Measurements from ENCODE around the gene TBC1D3B.
"Not testable (repeated sequence)": the region's sequence is repeated elsewhere in the genome, so short reads cannot be mapped to it uniquely, and the experiment has no call there.

TBC1D3B gene

DNA sequence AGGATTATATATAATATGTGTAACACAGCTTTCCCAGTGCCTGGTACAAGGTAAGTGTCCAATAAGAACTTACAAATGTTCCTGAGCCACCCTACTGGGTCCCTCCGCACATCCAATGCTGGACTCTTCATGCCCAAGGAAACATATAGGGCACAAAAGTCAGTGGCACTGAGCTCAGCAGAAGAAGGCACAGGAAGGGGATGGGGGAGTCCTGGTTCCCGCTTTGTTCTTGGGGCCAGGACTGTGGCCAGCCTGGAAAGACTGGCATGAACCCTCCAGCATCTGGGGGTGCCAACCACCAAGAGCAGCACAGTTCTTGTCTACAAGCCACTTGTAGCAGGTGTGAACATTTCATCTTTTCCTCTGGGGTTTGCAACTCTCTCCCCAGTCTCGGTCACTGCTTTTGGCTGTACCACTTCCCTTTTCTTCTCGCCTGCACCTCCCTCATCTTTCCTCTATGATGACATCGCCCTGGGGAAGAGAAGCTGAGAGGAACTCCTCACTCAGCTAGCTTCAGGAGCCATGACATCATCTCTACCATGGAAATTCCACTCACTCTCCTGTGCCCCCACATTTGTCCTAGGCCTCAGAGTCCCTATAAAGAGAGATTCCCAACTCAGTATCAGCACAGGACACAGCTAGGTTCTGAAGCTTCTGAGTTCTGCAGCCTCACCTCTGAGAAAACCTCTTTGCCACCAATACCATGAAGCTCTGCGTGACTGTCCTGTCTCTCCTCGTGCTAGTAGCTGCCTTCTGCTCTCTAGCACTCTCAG is 34.2 kb upstream of the TBC1D3B start, which contains the start of gene CCL4L2:
CCL4L2 (plus strand) TSS at position 625 of the 773 bp plus-strand sequence.
- FAIRE-seq; DNase-seq (ENCODE audit: insufficient read length, low spot score): not testable (repeated sequence)
- TF ChIP-seq SPI1 (IDR thresholded peaks at IDR 0.05; ENCODE audit: low read depth, low read length): peak; percentile 87

DNA sequence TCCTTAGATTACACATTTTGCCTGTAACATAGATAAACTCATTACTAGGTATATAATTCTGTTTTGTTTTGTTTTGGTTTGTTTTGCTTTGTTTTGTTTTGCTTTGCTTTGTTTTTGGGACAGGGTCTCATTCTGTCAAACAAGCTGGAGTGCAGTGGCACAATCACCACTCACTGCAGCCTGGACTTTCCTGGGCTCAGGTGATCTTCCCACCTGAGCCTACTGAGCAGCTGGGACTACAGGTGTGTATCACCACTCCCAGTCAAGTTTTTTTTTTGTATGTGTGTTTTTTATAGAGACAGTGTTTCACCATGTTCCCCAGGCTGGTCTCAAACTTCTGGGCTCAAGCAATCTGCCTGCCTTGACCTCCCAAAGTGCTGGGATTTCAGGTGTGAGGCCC is 33.1 kb upstream of the TBC1D3B start:
- DNase-seq (ENCODE audit: insufficient read length, low spot score): no peak
- TF ChIP-seq POLR2A (IDR thresholded peaks at IDR 0.05; ENCODE audit: low read depth, low read length) (no peak), SPI1 (IDR thresholded peaks at IDR 0.05; ENCODE audit: low read depth, low read length) (no peak), POLR2AphosphoS5 (IDR thresholded peaks at IDR 0.05; ENCODE audit: low read depth, low read length) (no peak), POU2F2 (IDR thresholded peaks at IDR 0.05; ENCODE audit: low read depth, low read length) (no peak), TAF1 (IDR thresholded peaks at IDR 0.05; ENCODE audit: low read depth, low read length) (no peak), PAX5 (IDR thresholded peaks at IDR 0.05; ENCODE audit: insufficient read depth, low read length, severe bottlenecking) (no peak)
- FAIRE-seq: no peak

DNA sequence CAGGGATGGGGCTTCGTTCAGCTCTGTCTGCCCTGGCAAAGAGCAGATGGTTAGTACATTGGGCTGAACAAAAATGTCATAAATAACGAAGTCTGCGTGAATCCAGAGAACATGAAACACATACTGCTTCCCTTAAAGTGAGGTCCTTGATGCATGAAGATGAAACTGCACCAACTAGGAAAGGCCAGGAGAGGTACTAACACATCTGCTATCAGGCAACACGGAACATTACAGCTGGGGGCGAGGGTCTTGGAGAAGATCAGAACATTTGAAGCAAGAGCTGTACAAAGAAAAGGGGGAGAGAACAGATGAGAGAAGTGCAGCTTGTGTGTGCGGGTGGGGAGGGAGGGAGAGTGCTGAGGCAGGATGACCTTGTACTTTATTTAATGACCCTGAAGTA is 30.9 kb upstream of the TBC1D3B start:
- FAIRE-seq; DNase-seq (ENCODE audit: insufficient read length, low spot score): not testable (repeated sequence)

DNA sequence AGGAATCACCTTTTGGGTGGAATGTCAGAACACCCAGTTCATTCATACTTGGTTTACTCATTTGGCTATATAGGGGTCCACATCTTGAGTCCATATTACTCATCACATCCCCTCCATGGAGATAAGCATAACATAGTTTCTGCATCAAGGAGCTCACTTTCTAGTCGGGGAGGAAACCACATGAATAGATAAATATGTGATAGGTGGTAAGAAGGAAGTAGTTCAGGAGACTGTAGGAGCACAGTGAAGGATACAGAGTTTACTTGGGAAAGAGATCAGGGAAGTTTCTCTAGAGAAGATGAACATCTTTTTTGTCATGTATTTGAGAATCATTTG is 30.0 kb upstream of the TBC1D3B start:
- DNase-seq (ENCODE audit: insufficient read length, low spot score); FAIRE-seq: not testable (repeated sequence)

DNA sequence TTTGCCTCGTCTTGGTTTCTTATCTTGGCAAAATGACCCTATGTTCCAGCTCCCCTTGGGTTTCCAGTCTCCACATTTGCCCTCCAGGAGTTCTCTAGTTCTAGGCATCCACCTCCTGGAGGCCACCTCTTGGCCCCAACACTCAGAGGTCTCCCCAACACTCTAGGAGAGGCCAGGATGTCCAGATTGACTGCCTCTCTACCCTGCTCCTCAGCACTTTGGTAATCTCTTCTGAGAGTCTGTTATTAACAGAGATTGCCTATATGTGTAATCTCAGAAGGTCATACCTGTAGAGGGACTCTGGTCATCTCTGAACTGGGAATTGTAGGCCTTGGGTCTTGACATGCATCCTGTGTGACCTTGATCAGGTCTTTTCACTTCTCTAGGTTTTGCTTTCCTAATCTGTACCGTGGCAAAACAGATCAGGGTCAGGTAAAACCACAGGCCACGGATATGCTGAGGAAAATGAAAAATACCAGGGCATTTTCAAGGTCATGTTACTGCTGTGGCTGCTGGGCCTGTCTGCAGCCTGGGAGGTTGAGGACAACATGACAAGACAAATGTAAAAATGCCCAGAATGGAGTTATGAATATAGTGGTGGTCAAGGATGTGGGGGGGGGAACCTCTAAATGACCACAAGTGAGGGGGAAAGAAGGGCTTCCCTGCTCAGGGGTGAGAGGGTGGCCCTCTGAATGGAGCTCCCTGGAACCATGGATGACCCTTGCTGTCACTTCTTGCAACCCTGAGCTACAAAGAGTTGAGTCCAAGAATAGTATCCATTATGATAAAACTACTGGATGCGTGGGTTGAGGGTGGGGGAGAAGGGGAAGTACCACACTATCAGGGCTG is 29.4 kb upstream of the TBC1D3B start:
- DNase-seq (ENCODE audit: insufficient read length, low spot score) (no peak), FAIRE-seq (no peak)
- TF ChIP-seq SPI1 (IDR thresholded peaks at IDR 0.05; ENCODE audit: low read depth, low read length) (no peak), TAF1 (IDR thresholded peaks at IDR 0.05; ENCODE audit: low read depth, low read length) (no peak)

DNA sequence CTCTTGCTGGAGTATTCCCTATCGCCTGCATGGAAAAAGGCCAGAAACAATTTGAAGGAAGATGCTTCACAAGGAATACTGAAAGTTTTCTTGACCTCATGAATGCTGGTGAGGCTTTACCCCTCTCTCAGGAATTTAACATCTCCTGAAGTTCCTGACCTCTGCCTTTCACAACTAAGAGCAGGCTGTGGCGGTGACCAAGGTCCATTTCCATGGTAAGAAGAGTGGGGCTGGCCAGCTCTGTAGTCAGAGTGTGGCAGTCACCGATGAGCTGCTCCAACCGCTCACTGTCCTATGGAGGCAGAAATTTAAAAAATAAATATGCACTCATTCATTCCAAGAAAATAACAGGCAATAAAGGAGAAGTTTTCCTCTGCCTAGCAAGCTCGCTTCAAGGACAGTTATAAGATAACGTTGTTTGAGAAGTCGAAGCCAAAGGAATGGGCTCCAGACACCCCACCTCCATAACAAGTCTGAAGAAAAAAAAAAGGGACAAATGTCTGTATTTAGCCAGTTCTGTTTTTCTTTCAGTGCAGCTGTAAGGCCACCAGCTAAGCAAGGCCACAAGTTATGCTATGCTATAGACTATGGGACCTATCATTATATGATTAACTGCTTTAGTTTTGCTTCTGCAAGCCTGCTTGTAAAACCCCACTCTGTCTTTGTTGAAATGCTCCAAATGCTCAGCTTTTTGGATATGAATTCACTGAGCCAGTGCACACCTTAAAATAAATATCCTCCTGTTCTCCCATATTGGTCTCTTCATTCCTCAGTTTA is 28.5 kb upstream of the TBC1D3B start:
- TF ChIP-seq PAX5 (IDR thresholded peaks at IDR 0.05; ENCODE audit: insufficient read depth, low read length, severe bottlenecking) (no peak), POLR2AphosphoS5 (IDR thresholded peaks at IDR 0.05; ENCODE audit: low read depth, low read length) (no peak), TAF1 (IDR thresholded peaks at IDR 0.05; ENCODE audit: low read depth, low read length) (no peak), POU2F2 (IDR thresholded peaks at IDR 0.05; ENCODE audit: low read depth, low read length) (no peak), POLR2A (IDR thresholded peaks at IDR 0.05; ENCODE audit: low read depth, low read length) (no peak), SPI1 (IDR thresholded peaks at IDR 0.05; ENCODE audit: low read depth, low read length) (no peak)
- DNase-seq (ENCODE audit: insufficient read length, low spot score): no peak
- FAIRE-seq: no peak

DNA sequence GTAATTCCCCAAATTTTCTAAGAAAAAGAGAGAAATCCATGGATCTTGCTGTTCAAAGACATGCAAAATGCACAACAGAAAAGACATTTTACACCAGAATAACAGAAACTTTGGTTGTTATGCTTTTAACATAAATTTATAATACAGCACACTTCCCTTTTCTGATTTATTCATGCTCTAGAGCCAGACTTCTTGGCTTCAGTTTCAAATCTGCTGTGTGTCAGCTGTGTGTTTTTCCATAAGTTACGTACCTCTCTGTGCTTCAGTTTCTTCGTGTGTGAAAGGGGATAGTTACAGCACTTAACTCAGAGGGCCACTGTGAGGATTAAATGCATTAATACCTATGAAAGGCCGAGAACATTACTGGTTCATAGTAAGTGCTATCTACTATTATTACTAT is 26.9 kb upstream of the TBC1D3B start:
- FAIRE-seq (no peak), DNase-seq (ENCODE audit: insufficient read length, low spot score) (no peak)
- peak; percentile 62 for TF ChIP-seq SPI1 (IDR thresholded peaks at IDR 0.05; ENCODE audit: low read depth, low read length)
- no peak for TF ChIP-seq POLR2AphosphoS5 (IDR thresholded peaks at IDR 0.05; ENCODE audit: low read depth, low read length)
- no peak for TF ChIP-seq POLR2A (IDR thresholded peaks at IDR 0.05; ENCODE audit: low read depth, low read length)

DNA sequence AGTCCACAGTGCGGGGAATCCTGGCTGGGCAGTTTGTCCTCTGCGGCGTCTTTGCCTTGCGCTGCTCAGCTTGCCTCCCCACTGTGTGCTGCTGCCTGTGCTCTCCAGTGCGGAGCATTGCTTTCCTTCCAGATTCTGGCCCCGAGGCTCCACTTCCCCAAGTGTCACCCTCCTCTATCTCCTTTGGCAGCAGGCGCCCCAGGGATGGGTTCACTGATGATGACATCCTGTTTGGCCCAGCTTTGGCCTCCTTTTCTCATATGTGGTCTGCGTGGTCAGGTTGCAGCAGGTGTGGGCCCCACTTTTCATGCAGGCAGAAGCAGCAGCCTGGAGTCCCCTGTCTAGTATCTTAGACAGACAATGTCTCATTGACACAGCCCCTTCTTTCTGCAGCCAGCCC is 25.1 kb upstream of the TBC1D3B start:
- not testable (repeated sequence) for DNase-seq (ENCODE audit: insufficient read length, low spot score); FAIRE-seq

DNA sequence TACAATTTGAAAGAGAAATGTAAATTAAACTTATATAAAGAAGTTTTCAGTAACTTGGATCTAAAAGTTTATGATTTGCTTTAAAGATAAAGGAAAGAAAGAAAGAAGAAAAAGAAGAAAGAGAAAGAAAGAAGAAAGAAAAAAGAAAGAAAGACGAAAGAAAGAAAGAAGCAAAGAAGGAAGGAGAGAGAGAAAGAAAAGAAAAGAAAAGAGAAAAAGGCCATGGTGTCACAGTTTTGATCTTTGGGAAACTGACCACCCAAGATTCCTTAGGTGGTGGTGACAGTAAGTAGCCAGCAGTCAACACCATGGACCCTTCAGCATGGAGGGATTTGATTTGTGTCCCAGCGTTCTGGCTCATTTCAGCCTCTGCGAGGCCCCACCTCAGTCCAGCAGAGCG is 24.7 kb upstream of the TBC1D3B start:
- DNase-seq (ENCODE audit: insufficient read length, low spot score); FAIRE-seq: not testable (repeated sequence)

DNA sequence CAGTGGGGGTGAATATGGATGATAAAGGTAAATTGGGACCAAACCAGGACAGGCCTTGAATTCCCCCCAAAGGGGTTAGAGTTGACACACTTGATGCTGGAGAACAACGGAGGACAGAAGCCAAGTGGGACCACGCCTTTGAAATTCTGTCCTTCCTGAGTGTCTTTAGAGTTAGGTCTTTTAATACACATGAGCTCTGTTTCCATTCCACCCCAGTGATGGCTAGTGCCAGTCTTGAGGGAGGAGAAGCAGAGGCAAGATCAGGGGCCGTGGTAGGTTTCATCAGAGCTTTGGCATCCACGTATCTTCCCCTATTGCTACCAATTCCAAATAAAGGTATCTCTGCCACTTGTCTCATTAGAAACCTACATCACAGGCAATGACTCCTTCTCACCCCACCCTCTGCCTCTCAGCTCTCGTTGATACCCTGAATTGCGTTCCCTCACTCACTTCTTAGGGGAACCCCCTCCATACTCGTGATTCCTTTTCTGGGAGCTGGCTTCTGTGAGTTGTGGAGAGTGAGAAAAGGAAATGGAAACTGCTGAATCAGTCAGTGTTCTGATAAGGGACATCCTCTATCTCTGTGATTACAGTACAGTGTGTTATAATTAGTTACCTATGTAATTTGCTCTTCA is 22.5 kb upstream of the TBC1D3B start:
- no peak for FAIRE-seq
- DNase-seq (ENCODE audit: insufficient read length, low spot score): no peak
- TF ChIP-seq SPI1 (IDR thresholded peaks at IDR 0.05; ENCODE audit: low read depth, low read length) (0 out of 2 replicates have a peak, but pooled peaks have one; percentile 28), POU2F2 (IDR thresholded peaks at IDR 0.05; ENCODE audit: low read depth, low read length) (no peak)

DNA sequence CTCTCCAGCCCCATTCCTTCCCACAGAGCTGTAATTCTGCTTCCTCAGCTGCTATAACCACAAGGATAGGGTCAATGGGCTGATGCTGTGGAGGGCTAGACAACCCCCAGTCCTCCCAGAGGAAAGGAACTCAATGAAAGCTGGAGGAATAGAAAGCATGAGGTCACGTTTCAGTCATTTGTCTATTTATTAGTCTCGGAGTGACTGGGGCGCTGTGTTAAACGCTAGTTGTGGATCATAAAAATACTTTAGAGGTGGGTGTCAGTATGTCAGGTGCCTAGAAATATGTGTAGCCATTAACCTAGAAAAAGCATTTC is 20.9 kb upstream of the TBC1D3B start:
- FAIRE-seq (no peak), DNase-seq (ENCODE audit: insufficient read length, low spot score) (no peak)
- TF ChIP-seq POU2F2 (IDR thresholded peaks at IDR 0.05; ENCODE audit: low read depth, low read length) (0 out of 2 replicates have a peak, but pooled peaks have one; percentile 21), SPI1 (IDR thresholded peaks at IDR 0.05; ENCODE audit: low read depth, low read length) (peak; percentile 48), POLR2AphosphoS5 (IDR thresholded peaks at IDR 0.05; ENCODE audit: low read depth, low read length) (no peak), TAF1 (IDR thresholded peaks at IDR 0.05; ENCODE audit: low read depth, low read length) (no peak), PAX5 (IDR thresholded peaks at IDR 0.05; ENCODE audit: insufficient read depth, low read length, severe bottlenecking) (no peak), POLR2A (IDR thresholded peaks at IDR 0.05; ENCODE audit: low read depth, low read length) (no peak)

All from GM12891 (cell line).